GM19395 (cell line): Measurements from ENCODE around the gene NAT10.
"Not testable (repeated sequence)": the region's sequence is repeated elsewhere in the genome, so short reads cannot be mapped to it uniquely, and the experiment has no call there.

Experiments used
- ATAC-seq: cut with Tn5 transposase; IDR thresholded peaks from one replicate; pipeline ENCODE4 v1.9.1; 2021; ENCODE audit warnings: mild to moderate bottlenecking, moderate library complexity; ENCODE audit not compliant: unreplicated experiment

NAT10 gene

GRCh38 chr11:34166806-34167740 lies 61.6 kb downstream of the NAT10 start:
- ATAC-seq: no peak

GRCh38 chr11:34167961-34168360 lies 62.5 kb downstream of the NAT10 start:
- no peak for ATAC-seq

- ATAC-seq: no peak
Measured at GRCh38 chr11:34168642-34169420, 63.4 kb downstream of the NAT10 start.

- ATAC-seq: no peak
Measured at GRCh38 chr11:34169686-34170085, 64.3 kb downstream of the NAT10 start.

- no peak for ATAC-seq
Measured at GRCh38 chr11:34173050-34173449, 67.6 kb downstream of the NAT10 start.

GRCh38 chr11:34174412-34175041 lies 69.1 kb downstream of the NAT10 start:
- ATAC-seq: peak; percentile 84

- ATAC-seq: no peak
Measured at GRCh38 chr11:34175284-34176019, 70.0 kb downstream of the NAT10 start.

- no peak for ATAC-seq
Measured at GRCh38 chr11:34176751-34177209, 71.4 kb downstream of the NAT10 start.

- no peak for ATAC-seq
Measured at GRCh38 chr11:34178209-34178821, 72.9 kb downstream of the NAT10 start.

GRCh38 chr11:34179026-34179675 lies 73.7 kb downstream of the NAT10 start:
- ATAC-seq: no peak

- ATAC-seq: no peak
Measured at GRCh38 chr11:34180040-34180813, 74.8 kb downstream of the NAT10 start.

- ATAC-seq: not testable (repeated sequence)
Measured at GRCh38 chr11:34180814-34181165, 75.4 kb downstream of the NAT10 start.

GRCh38 chr11:34181251-34181650 lies 75.8 kb downstream of the NAT10 start:
- no peak for ATAC-seq

GRCh38 chr11:34181856-34182405 lies 76.5 kb downstream of the NAT10 start:
- no peak for ATAC-seq

GRCh38 chr11:34182425-34182824 lies 77.0 kb downstream of the NAT10 start:
- ATAC-seq: no peak

GRCh38 chr11:34182921-34183685 lies 77.7 kb downstream of the NAT10 start:
- ATAC-seq: no peak

GRCh38 chr11:34183848-34184391 lies 78.5 kb downstream of the NAT10 start:
- no peak for ATAC-seq
